Testis (tissue), 2 donors: Measurements from ENCODE around the gene SETD1B.

Experiments
- POLR2A ChIP-seq: fragments of 450-650 bp; IDR thresholded peaks from one replicate; pipeline ENCODE4 v1.6.1; 2017; ENCODE audit warnings: antibody characterized with exemption, mild to moderate bottlenecking, moderate library complexity
- TF ChIP-seq, protein P1 (sequence below), 3 experiments: fragments of 450-650 bp in 2 of 3; fragments of 200-600 bp in 1 of 3; sonication (generic) in 1 of 3; IDR thresholded peaks; one replicate each; pipeline ENCODE4 v1.5.1; 2016 to 2019; ENCODE audit warnings: antibody characterized with exemption in 3 of 3, mild to moderate bottlenecking in 2 of 3, moderate library complexity in 1 of 3

DNA sequence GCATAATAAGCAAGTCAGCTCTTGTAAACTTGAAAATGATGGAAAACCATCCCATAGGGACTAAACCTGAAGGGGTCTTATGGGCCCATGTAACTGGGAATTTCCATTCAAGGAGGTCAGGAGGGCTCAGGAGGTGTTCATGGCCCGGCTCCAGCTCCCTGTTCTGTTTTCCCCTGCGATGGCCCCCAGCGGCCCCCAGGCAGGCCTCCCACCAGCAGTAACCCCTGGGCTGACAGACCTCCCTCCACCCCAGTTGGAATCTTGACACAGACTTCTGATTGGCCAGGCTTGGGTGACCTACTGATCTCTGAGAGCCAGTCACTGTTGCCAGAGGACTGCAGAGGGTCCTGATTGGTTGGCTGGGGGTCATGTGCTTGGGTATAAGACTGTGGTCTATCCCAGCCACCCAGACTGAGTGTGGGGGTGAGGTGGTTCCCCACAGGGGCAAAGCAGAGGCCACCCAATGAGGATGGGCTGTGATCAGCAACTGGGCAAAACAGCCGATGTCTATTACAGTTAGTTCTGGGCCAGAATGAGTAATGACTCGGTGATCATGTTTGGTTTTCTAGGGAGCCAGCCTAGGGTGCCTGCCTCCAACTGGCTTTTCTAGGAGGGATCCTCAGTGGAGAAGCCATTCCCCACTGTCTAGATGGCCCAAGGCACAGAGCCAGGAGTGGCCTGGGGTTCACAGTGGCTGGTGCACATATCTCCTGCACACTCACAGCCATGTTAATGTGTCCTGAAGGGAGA lies 37.3 kb upstream of the SETD1B start:
- TF ChIP-seq, protein P1, sequence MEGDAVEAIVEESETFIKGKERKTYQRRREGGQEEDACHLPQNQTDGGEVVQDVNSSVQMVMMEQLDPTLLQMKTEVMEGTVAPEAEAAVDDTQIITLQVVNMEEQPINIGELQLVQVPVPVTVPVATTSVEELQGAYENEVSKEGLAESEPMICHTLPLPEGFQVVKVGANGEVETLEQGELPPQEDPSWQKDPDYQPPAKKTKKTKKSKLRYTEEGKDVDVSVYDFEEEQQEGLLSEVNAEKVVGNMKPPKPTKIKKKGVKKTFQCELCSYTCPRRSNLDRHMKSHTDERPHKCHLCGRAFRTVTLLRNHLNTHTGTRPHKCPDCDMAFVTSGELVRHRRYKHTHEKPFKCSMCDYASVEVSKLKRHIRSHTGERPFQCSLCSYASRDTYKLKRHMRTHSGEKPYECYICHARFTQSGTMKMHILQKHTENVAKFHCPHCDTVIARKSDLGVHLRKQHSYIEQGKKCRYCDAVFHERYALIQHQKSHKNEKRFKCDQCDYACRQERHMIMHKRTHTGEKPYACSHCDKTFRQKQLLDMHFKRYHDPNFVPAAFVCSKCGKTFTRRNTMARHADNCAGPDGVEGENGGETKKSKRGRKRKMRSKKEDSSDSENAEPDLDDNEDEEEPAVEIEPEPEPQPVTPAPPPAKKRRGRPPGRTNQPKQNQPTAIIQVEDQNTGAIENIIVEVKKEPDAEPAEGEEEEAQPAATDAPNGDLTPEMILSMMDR (IDR thresholded peaks at IDR 0.05) = no peak
- TF ChIP-seq POLR2A = no peak
